ENCODE measurements around the gene METTL26.

METTL26 gene

GRCh38 chr16:595942-596735 lies 40.0 kb downstream of the METTL26 start:
- no peak for DNase-seq (ENCODE audit: low read depth)

GRCh38 chr16:595094-595528 lies 41.0 kb downstream of the METTL26 start:
- no peak for DNase-seq (ENCODE audit: low read depth)

GRCh38 chr16:593807-594206 lies 42.3 kb downstream of the METTL26 start:
- DNase-seq (ENCODE audit: low read depth) = no peak

GRCh38 chr16:593406-593805 lies 42.7 kb downstream of the METTL26 start:
- no peak for DNase-seq (ENCODE audit: low read depth)

- DNase-seq (ENCODE audit: low read depth) = no peak
Observed at GRCh38 chr16:592518-593306, 43.4 kb downstream of the METTL26 start.

- DNase-seq (ENCODE audit: low read depth) = no peak
Observed at GRCh38 chr16:591892-592517, 44.1 kb downstream of the METTL26 start.

GRCh38 chr16:591231-591630 lies 44.9 kb downstream of the METTL26 start:
- DNase-seq (ENCODE audit: low read depth) = no peak

GRCh38 chr16:590815-591200 lies 45.3 kb downstream of the METTL26 start:
- DNase-seq (ENCODE audit: low read depth) = no peak

GRCh38 chr16:590188-590814 lies 45.8 kb downstream of the METTL26 start:
- DNase-seq (ENCODE audit: low read depth) = no peak

GRCh38 chr16:589658-590187 lies 46.4 kb downstream of the METTL26 start, which contains the start of gene RAB40C:
RAB40C (plus strand) TSS chr16:590066; CDS start chr16:590292, 226 bp downstream.
- DNase-seq (ENCODE audit: low read depth) = peak; percentile 98

GRCh38 chr16:588889-589657 lies 47.0 kb downstream of the METTL26 start:
- peak; percentile 98 for DNase-seq (ENCODE audit: low read depth)

- DNase-seq (ENCODE audit: low read depth) = no peak
Observed at GRCh38 chr16:588639-588888, 47.5 kb downstream of the METTL26 start.

GRCh38 chr16:586645-587590 lies 49.2 kb downstream of the METTL26 start:
- DNase-seq (ENCODE audit: low read depth) = no peak

- DNase-seq (ENCODE audit: low read depth) = no peak
Observed at GRCh38 chr16:586047-586644, 50.0 kb downstream of the METTL26 start.

GRCh38 chr16:585351-585750 lies 50.8 kb downstream of the METTL26 start:
- no peak for DNase-seq (ENCODE audit: low read depth)
